GM12878 (cell line): ENCODE data around the gene EEF1AKMT2. TPM values are rescaled to one million over a fixed set of nuclear protein-coding genes. Genes with fewer than 3 reads are reported as not detected.

Experiments used
- ATAC-seq: fragments of 200-7000 bp; cut with Tn5 transposase; 3 replicates; pipeline ENCODE4 v1.9.1; 2020; ENCODE audit warnings: mild to moderate bottlenecking, moderate library complexity
- BruUV-seq: library from RNA; stranded (reverse); fragments of 400-500 nt; replicated peaks from 2 replicates; lab custom pipeline; 2021; lab: Mats Ljungman, UMichigan
- CTCF ChIA-PET: fragments of 300-600 bp; sonication (Branson Sonifier 250); formaldehyde crosslinking; extraction: SDS; loops from one replicate; lab custom pipeline; 2021; ENCODE audit warnings: inconsistent platforms; lab: Yijun Ruan, JAX
- POLR2A ChIA-PET: fragments of 350-600 bp; formaldehyde crosslinking; extraction: SDS; loops from one replicate; lab custom pipeline; 2021; ENCODE audit warnings: inconsistent platforms; lab: Charles Lee
- RAD21 ChIA-PET: fragments of 300-600 bp; sonication (Branson Sonifier 250); formaldehyde crosslinking; loops from one replicate; lab custom pipeline; 2023; ENCODE audit warnings: antibody characterized with exemption; ENCODE audit not compliant: unreplicated experiment; lab: Charles Lee
- SMC1A ChIA-PET: fragments of 300-600 bp; sonication (Branson Sonifier 250); formaldehyde crosslinking; loops from one replicate; lab custom pipeline; 2023; ENCODE audit not compliant: unreplicated experiment, uncharacterized antibody; lab: Charles Lee
- DNase-seq: peaks from one replicate; pipeline ENCODE4 v3.0.0-alpha.2; 2011; ENCODE audit warnings: low read depth, low spot score
- FAIRE-seq: peaks from 3 replicates; lab custom pipeline; 2011; peaks lifted over from hg19 to GRCh38; lab: Jason Lieb, UNC
- H2AFZ ChIP-seq: 2 replicates; pipeline ENCODE4 v1.6.0; 2011; ENCODE audit warnings: low read depth, low read length, control low read depth; ENCODE audit not compliant: control insufficient read depth
- H3K27ac ChIP-seq: 2 replicates; pipeline ENCODE4 v1.5.1; 2011; ENCODE audit warnings: control low read depth; ENCODE audit not compliant: control insufficient read depth, insufficient read depth
- H3K27me3 ChIP-seq, 2 experiments: replicated peaks in 1 of 2; 2 replicates each; pipeline versions ENCODE4 v1.6.0 to v1.6.1; 2011; ENCODE audit warnings: low read length in 1 of 2; ENCODE audit not compliant: control insufficient read depth in 2 of 2, insufficient read depth in 2 of 2
- H3K36me3 ChIP-seq, 2 experiments: 2 replicates each; pipeline ENCODE4 v1.5.1; 2011; ENCODE audit warnings: low read length in 1 of 2; ENCODE audit not compliant: control insufficient read depth in 2 of 2, insufficient read depth in 2 of 2
- H3K4me1 ChIP-seq: 2 replicates; pipeline ENCODE4 v1.6.1; 2011; ENCODE audit warnings: mild to moderate bottlenecking, low read length, moderate library complexity, mixed read lengths; ENCODE audit not compliant: control insufficient read depth, insufficient read depth
- H3K4me2 ChIP-seq: 2 replicates; pipeline ENCODE4 v1.6.0; 2011; ENCODE audit warnings: control low read depth; ENCODE audit not compliant: control insufficient read depth, insufficient read depth
- H3K4me3 ChIP-seq: fragments of 200-600 bp; sonication (generic); 2 replicates; pipeline ENCODE4 v1.5.1; 2016
- H3K79me2 ChIP-seq: 2 replicates; pipeline ENCODE4 v1.6.0; 2011; ENCODE audit warnings: low read length; ENCODE audit not compliant: control insufficient read depth, insufficient read depth
- H3K9ac ChIP-seq: 2 replicates; pipeline ENCODE4 v1.8.0; 2011; ENCODE audit warnings: low read length, control low read depth, mixed read lengths; ENCODE audit not compliant: control insufficient read depth, insufficient read depth
- H3K9me3 ChIP-seq: replicated peaks from 3 replicates; pipeline ENCODE4 v1.5.1; 2011; ENCODE audit warnings: mild to moderate bottlenecking, low read length; ENCODE audit not compliant: control insufficient read depth, insufficient read depth
- H4K20me1 ChIP-seq: 2 replicates; pipeline ENCODE4 v1.6.0; 2011; ENCODE audit not compliant: control insufficient read depth, insufficient read depth
- KLF5 ChIP-seq: fragments of 450-650 bp; IDR thresholded peaks from 2 replicates; pipeline ENCODE4 v1.6.1; 2014; ENCODE audit warnings: mild to moderate bottlenecking; ENCODE audit not compliant: partially characterized antibody
- NFXL1 ChIP-seq: fragments of 450-650 bp; IDR thresholded peaks from 2 replicates; pipeline ENCODE4 v1.6.1; 2017; ENCODE audit warnings: antibody characterized with exemption, mild to moderate bottlenecking, borderline replicate concordance
- TCF3 ChIP-seq: IDR thresholded peaks from 2 replicates; pipeline ENCODE4 v1.6.1; 2012; ENCODE audit warnings: low read depth, mild to moderate bottlenecking, low read length, borderline replicate concordance; ENCODE audit not compliant: insufficient read depth
- ZZZ3 ChIP-seq: IDR thresholded peaks from 2 replicates; pipeline ENCODE4 v1.6.1; 2011; ENCODE audit warnings: low read depth; ENCODE audit not compliant: control insufficient read depth, insufficient read length
- WGBS: methylation state at CpG from one replicate; pipeline ENCODE4 v1.1.6; 2016; ENCODE audit warnings: low lambda C conversion rate; ENCODE audit not compliant: insufficient replicate concordance, insufficient coverage; ENCODE audit errors: missing lambda C conversion rate; 5-methylcytosine and 5-hydroxymethylcytosine counted together
- in situ Hi-C: fragments of 300-500 bp; cut with MboI; formaldehyde crosslinking; loops from 9 replicates; pipeline ENCODE4 v1.14.3; 2018; ENCODE audit warnings: mixed read lengths
- intact Hi-C: fragments of 100-400 bp; cut with micrococcal nuclease; formaldehyde crosslinking; loops from one replicate; pipeline ENCODE4 v1.14.2; 2022; ENCODE audit not compliant: unreplicated experiment
- polyA plus RNA-seq, 11 experiments: library from polyadenylated mRNA; depleted of rRNA in 4 of 11; unstranded in 6 of 11; stranded (reverse) in 5 of 11; fragments of >200 nt; fragmentation: Nextera tagmentation in 4 of 11; fragmentation: Illumina TruSeq in 1 of 11; extraction: Ambion mirVana in 4 of 11; extraction: Trizol in 1 of 11; gene quantifications; 1 replicate in 1 of 11; 2 replicates in 10 of 11; pipeline versions ENCODE4 v1.2.1 to v1.2.3, GENCODE V29; 2011 to 2016; ENCODE audit warnings: inconsistent platforms in 2 of 11, missing spikeins in 2 of 11, low read depth in 1 of 11
- total RNA-seq, 4 experiments: library from RNA; depleted of rRNA in 3 of 4; stranded (reverse); fragments of >200 nt in 3 of 4; fragmentation: Illumina TruSeq in 1 of 4; extraction: Trizol in 1 of 4; gene quantifications; 2 replicates each; pipeline versions ENCODE4 v1.2.1 to v1.2.3, GENCODE V29; 2013 to 2021

EEF1AKMT2 gene
- total and polyA plus RNA-seq, 10 of the 15 experiments (the other 5 are each of a cell fraction or from before 2014, with no cell fraction given), result 9.1 to 29.3 (median 23.6) TPM

DNA sequence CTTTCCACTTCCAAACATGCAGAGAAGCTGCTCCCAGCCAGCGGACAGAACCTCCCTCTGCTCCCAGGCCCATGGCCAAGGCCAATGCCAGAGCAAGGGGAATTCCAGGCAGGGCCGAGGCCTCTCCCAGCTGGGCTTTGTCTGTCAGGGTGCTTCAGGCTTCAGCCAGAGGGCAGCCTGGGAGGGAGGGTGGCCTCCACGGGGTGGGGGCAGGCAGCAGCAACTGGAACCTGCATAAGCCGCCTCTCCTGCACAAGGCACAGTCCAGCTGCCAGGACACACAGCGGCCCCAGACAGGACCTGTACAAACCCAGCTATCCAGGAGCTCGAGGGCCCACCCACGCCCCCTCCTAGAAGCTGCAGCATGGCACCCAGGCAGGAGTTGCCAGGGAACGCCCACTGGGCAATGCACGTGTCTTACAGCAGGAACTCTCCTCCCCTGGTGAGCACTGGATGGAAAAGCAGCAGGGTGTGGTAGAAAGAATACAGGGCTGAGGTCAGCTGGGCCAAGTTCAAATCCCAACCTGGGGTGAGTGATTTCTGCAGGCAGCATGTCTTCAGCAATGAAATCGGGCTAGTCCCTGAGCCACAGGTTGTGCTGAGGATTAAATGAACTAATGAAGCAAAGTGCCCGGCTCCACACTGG, 55.1 kb downstream of the EEF1AKMT2 start:
- in situ Hi-C loops (no loop called here), intact Hi-C loops (no loop called here)
- Histone ChIP-seq H3K4me3 (no peak overlapping the region), H3K27me3 (no peaks in the 10 kb centered on the region), H4K20me1 (no peaks in the 10 kb centered on the region; the same call in 1 of the 2 replicates), H3K36me3 (peaks cover 0 to 1% of the 10 kb centered on the region in 2 experiments; a peak in 1 of 4 replicates), H2AFZ (no peak overlapping the region), H3K79me2 (peaks cover 50% of the 10 kb centered on the region), H3K4me2 (no peak overlapping the region), H3K9ac (no peak overlapping the region), H3K4me1 (peaks cover 75% of the 10 kb centered on the region), H3K9me3 (no peaks in the 10 kb centered on the region), H3K27ac (no peak overlapping the region)
- POLR2A ChIA-PET, result interaction anchor here (0.6 to 5.5 kb wide), 6 partner anchors 12 to 48 kb away, joined by 3 to 31 read pairs (median 3); no protein-coding TSS in a partner anchor
- WGBS, result 61% methylated on average over 11 of the region's 11 CpGs
- SMC1A ChIA-PET, result interaction anchor here (2.2 to 8.0 kb wide), 2 partner anchors 12 to 49 kb away, joined by 7 to 351 read pairs; no protein-coding TSS in a partner anchor
- FAIRE-seq (no peak), ATAC-seq (no peak), DNase-seq (no peak)
- TF ChIP-seq TCF3, result 0 out of 2 replicates have a peak, but pooled peaks have one; percentile 17
- TF ChIP-seq ZZZ3, result no peak
- no peak for TF ChIP-seq KLF5
- TF ChIP-seq NFXL1, result no peak
- no TSS peak for BruUV-seq
- RAD21 ChIA-PET, result interaction anchor here (2.0 to 8.2 kb wide), 2 partner anchors 16 to 48 kb away, joined by 9 to 360 read pairs; no protein-coding TSS in a partner anchor
- CTCF ChIA-PET, result interaction anchor here (1.0 to 1.4 kb wide), 2 partner anchors 13 to 14 kb away, joined by 3 read pairs; no protein-coding TSS in a partner anchor
